ENCODE results near the gene FAF1. TPM values are rescaled to one million over a fixed set of nuclear protein-coding genes. Genes with fewer than 3 reads are reported as not detected.

FAF1 gene
- total and polyA plus RNA-seq, 9 of the 15 experiments (the other 6 are each of a cell fraction or from before 2014, with no cell fraction given) = 48.7 to 225 (median 118) TPM

DNA sequence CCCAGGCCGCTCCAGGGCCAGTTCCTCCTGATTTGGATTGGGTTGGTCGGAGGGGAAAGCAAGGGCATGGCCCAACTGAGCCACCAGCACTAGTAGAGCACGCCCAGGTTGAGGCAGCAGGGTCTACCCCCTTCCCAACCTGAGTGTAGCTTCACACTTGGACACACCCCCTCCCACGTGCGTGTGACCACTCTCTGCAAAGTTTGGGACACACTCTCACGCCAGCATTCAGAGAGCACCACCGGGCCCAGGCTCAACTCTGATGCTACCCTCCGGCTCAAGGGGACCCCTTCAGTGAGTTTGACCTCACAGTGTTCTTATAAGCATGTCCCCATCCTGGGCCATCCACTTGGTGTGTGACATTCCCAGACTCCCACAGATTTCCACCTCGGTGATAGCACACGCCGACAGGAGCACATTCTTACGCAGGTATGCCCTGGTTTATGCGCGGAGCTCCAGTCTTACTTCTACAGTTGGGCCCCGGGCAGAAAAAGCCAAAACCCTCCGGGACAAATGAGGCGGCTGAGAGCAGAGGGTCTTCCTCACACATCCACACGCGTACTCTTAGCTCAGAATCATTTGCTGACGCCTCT, 533.9 kb downstream of the FAF1 start:
- Histone ChIP-seq H3K79me2 (ENCODE audit: control insufficient read depth, insufficient read depth, low read length) (no peaks in the 10 kb centered on the region), H4K20me1 (replicated peaks; ENCODE audit: control insufficient read depth, insufficient read depth, low read length) (no peaks in the 10 kb centered on the region; the same call in 1 of the 2 replicates), H3K9me3 (replicated peaks; ENCODE audit: control insufficient read depth, insufficient read depth, low read depth, low read length) (no peaks in the 10 kb centered on the region), H2AFZ (ENCODE audit: low read depth, low read length) (no peak overlapping the region), H3K27ac (ENCODE audit: extremely low read depth, low read depth, low read length) (no peak overlapping the region), H3K9me1 (ENCODE audit: control insufficient read depth, insufficient read depth, low read length) (no peaks in the 10 kb centered on the region), H3K4me3 (no peak overlapping the region), H3K9ac (ENCODE audit: insufficient read depth in 1 of 2, low read depth in 2 of 2, low read length in 2 of 2) (no peak overlapping the region), H3K4me2 (ENCODE audit: insufficient read depth, low read length) (no peak overlapping the region), H3K27me3 (ENCODE audit: control insufficient read depth in 2 of 2, insufficient read depth in 2 of 2, low read length in 2 of 2) (peaks cover 72 to 80% of the 10 kb centered on the region in 2 experiments), H3K4me1 (replicated peaks in 1 of 2; ENCODE audit: control insufficient read depth in 2 of 2, insufficient read depth in 2 of 2, low read length in 2 of 2) (peaks cover 0 to 31% of the 10 kb centered on the region in 2 experiments; a peak in 2 of 5 replicates), H3K36me3 (ENCODE audit: control insufficient read depth, insufficient read depth, low read length) (no peaks in the 10 kb centered on the region)
- TF ChIP-seq MEF2D (tag; conservative IDR thresholded peaks at IDR 0.05; ENCODE audit: low read depth) (no peak), ARID3B (CRISPR knock-in tag; IDR thresholded peaks at IDR 0.05; ENCODE audit: borderline replicate concordance) (no peak), TAF9B (IDR thresholded peaks at IDR 0.05; ENCODE audit: partially characterized antibody) (no peak), SPI1 (IDR thresholded peaks at IDR 0.05; ENCODE audit: borderline replicate concordance, low read depth, low read length) (no peak), TRIM24 (IDR thresholded peaks at IDR 0.05) (no peak), FIP1L1 (IDR thresholded peaks at IDR 0.05; ENCODE audit: low read depth, low read length, poor library complexity, severe bottlenecking) (no peak)
- TF ChIP-seq, protein P1, sequence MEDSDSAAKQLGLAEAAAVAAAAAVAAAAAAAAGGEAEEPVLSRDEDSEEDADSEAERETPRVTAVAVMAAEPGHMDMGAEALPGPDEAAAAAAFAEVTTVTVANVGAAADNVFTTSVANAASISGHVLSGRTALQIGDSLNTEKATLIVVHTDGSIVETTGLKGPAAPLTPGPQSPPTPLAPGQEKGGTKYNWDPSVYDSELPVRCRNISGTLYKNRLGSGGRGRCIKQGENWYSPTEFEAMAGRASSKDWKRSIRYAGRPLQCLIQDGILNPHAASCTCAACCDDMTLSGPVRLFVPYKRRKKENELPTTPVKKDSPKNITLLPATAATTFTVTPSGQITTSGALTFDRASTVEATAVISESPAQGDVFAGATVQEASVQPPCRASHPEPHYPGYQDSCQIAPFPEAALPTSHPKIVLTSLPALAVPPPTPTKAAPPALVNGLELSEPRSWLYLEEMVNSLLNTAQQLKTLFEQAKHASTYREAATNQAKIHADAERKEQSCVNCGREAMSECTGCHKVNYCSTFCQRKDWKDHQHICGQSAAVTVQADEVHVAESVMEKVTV (CRISPR knock-in tag; IDR thresholded peaks at IDR 0.05) = no peak
- POLR2A ChIA-PET = interaction anchor here (1.5 kb wide), 1 partner anchor 13 kb away, joined by 3 read pairs; no protein-coding TSS in a partner anchor
- DNase-seq (ENCODE audit: extremely low read depth in 1 of 4, low spot score in 3 of 4) = no peak
- in situ Hi-C loops (cut with MboI) = no loop called here
- WGBS (ENCODE audit: insufficient coverage, low coverage, missing lambda C conversion rate) = 20% methylated on average over 20 of the region's 20 CpGs
- intact Hi-C loops (cut with micrococcal nuclease) = no loop called here
- ATAC-seq = no peak
- CTCF ChIA-PET (ENCODE audit: low intra/inter-chr PET ratio) = no interaction called here
- no peak for FAIRE-seq
- BruUV-seq (replicated peaks) = no TSS peak

Measured in K562 (cell line).